PC-3 (cell line): Measurements from ENCODE around the gene UNC50.

Source experiments
- EZH2 ChIP-seq: fragments of 300-600 bp; sonication (generic); IDR thresholded peaks from one replicate; pipeline ENCODE4 v1.6.1; 2017; ENCODE audit warnings: antibody characterized with exemption, mild to moderate bottlenecking, low read length; ENCODE audit not compliant: unreplicated experiment
- EZH2phosphoT487 ChIP-seq: fragments of 300-600 bp; sonication (generic); IDR thresholded peaks from 2 replicates; pipeline ENCODE4 v1.6.1; 2018; ENCODE audit warnings: mild to moderate bottlenecking, antibody characterized with exemption, low read length, borderline replicate concordance
- TF ChIP-seq, protein P1 (sequence below): fragments of 300-600 bp; sonication (generic); conservative IDR thresholded peaks from 2 replicates; pipeline ENCODE4 v1.5.1; 2017; ENCODE audit warnings: antibody characterized with exemption, low read depth, mild to moderate bottlenecking, low read length

DNA sequence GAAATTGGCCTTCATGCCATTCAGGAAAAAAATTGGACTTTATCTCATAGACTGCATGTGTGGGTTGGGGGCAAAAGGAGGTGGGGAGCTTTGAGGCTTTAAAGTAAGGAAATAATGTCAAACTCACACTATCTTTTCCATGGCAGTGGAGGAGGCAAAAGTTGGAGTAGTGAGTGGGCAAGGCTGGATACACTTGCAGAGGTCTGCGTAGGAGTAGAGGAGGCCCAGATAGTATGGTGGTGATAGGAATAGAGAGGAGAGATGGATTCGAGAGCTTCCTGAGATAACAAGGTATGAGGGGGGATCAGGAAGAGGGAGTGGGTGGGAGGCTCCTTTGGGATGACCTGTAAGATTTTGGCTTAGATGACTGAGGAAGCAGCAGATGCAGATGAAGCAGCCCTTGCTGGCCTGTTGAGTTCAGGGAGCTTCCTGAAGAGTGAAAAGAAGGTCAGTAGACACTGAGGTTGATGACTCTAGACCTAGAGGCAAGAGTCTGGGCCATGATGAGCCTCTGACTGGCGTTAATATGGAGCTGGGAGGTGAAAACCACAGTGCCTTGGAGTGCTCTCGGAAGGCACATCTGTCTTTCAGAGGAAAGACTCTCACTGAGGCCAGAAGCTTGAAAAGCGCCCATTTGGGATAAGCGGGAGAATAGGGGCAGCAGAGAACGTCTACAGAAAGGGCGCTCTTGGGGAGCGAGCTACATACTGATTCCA is 5.8 kb downstream of the UNC50 start:
- TF ChIP-seq, protein P1, sequence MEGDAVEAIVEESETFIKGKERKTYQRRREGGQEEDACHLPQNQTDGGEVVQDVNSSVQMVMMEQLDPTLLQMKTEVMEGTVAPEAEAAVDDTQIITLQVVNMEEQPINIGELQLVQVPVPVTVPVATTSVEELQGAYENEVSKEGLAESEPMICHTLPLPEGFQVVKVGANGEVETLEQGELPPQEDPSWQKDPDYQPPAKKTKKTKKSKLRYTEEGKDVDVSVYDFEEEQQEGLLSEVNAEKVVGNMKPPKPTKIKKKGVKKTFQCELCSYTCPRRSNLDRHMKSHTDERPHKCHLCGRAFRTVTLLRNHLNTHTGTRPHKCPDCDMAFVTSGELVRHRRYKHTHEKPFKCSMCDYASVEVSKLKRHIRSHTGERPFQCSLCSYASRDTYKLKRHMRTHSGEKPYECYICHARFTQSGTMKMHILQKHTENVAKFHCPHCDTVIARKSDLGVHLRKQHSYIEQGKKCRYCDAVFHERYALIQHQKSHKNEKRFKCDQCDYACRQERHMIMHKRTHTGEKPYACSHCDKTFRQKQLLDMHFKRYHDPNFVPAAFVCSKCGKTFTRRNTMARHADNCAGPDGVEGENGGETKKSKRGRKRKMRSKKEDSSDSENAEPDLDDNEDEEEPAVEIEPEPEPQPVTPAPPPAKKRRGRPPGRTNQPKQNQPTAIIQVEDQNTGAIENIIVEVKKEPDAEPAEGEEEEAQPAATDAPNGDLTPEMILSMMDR, result no peak
- TF ChIP-seq EZH2 (no peak), EZH2phosphoT487 (no peak)
